ENCODE measurements around the gene PPFIA1.

PPFIA1 gene

GRCh38 chr11:70226967-70227366, 43.5 kb upstream of the PPFIA1 start:
- no peaks in the 10 kb centered on the region for H3K79me2 ChIP-seq (ENCODE audit: low read length)
- H3K4me2 ChIP-seq (ENCODE audit: low read length), result no peak overlapping the region
- H3K9me3 ChIP-seq (ENCODE audit: insufficient read depth, low read length), result no peaks in the 10 kb centered on the region
- TF ChIP-seq CTCF (IDR thresholded peaks at IDR 0.05; ENCODE audit: low read depth, low read length) (peak; percentile 61), EZH2phosphoT487 (IDR thresholded peaks at IDR 0.05; ENCODE audit: low read depth) (no peak)
- peaks cover 22% of the 10 kb centered on the region for H3K27me3 ChIP-seq (ENCODE audit: low read depth, low read length)
- H3K9ac ChIP-seq (ENCODE audit: low read length), result no peak overlapping the region
- H3K27ac ChIP-seq (ENCODE audit: low read length), result no peak overlapping the region
- H2AFZ ChIP-seq (ENCODE audit: low read depth, low read length), result no peak overlapping the region
- no peaks in the 10 kb centered on the region for H3K4me1 ChIP-seq (ENCODE audit: low read length)
- no peak overlapping the region for H3K4me3 ChIP-seq (ENCODE audit: low read length)
- no peaks in the 10 kb centered on the region for H4K20me1 ChIP-seq (ENCODE audit: insufficient read depth, low read length)
- no peaks in the 10 kb centered on the region for H3K36me3 ChIP-seq (replicated peaks; ENCODE audit: low read depth, low read length)

- no peak overlapping the region for H2AFZ ChIP-seq (ENCODE audit: low read depth, low read length)
Observed at GRCh38 chr11:70229737-70230136, 40.8 kb upstream of the PPFIA1 start.

GRCh38 chr11:70230151-70230839, 40.2 kb upstream of the PPFIA1 start:
- no peak overlapping the region for H2AFZ ChIP-seq (ENCODE audit: low read depth, low read length)
- no peak overlapping the region for H3K9ac ChIP-seq (ENCODE audit: low read length)
- H3K27ac ChIP-seq (ENCODE audit: low read length), result no peak overlapping the region
- TF ChIP-seq CTCF (IDR thresholded peaks at IDR 0.05; ENCODE audit: low read depth, low read length), result no peak
- no peak for TF ChIP-seq EZH2phosphoT487 (IDR thresholded peaks at IDR 0.05; ENCODE audit: low read depth)
- no peaks in the 10 kb centered on the region for H3K36me3 ChIP-seq (replicated peaks; ENCODE audit: low read depth, low read length)
- no peak overlapping the region for H3K4me3 ChIP-seq (ENCODE audit: low read length)
- no peaks in the 10 kb centered on the region for H4K20me1 ChIP-seq (ENCODE audit: insufficient read depth, low read length)
- H3K4me1 ChIP-seq (ENCODE audit: low read length), result no peaks in the 10 kb centered on the region
- H3K79me2 ChIP-seq (ENCODE audit: low read length), result no peaks in the 10 kb centered on the region
- H3K9me3 ChIP-seq (ENCODE audit: insufficient read depth, low read length), result no peaks in the 10 kb centered on the region
- H3K4me2 ChIP-seq (ENCODE audit: low read length), result no peak overlapping the region
- H3K27me3 ChIP-seq (ENCODE audit: low read depth, low read length), result 0 out of 2 replicates have a peak, but pooled peaks cover 5% of the 10 kb centered on the region

More at GRCh38 chr11:70229737-70230136, 40.8 kb upstream of the PPFIA1 start:
- no peak overlapping the region for H3K4me3 ChIP-seq (ENCODE audit: low read length)
- no peaks in the 10 kb centered on the region for H3K4me1 ChIP-seq (ENCODE audit: low read length)
- no peak overlapping the region for H3K27ac ChIP-seq (ENCODE audit: low read length)
- no peak overlapping the region for H3K4me2 ChIP-seq (ENCODE audit: low read length)
- H3K9ac ChIP-seq (ENCODE audit: low read length), result no peak overlapping the region
- no peaks in the 10 kb centered on the region for H3K36me3 ChIP-seq (replicated peaks; ENCODE audit: low read depth, low read length)
- H3K27me3 ChIP-seq (ENCODE audit: low read depth, low read length), result peaks cover 9% of the 10 kb centered on the region; the same call in 1 of the 2 replicates
- no peaks in the 10 kb centered on the region for H3K79me2 ChIP-seq (ENCODE audit: low read length)
- TF ChIP-seq EZH2phosphoT487 (IDR thresholded peaks at IDR 0.05; ENCODE audit: low read depth) (no peak), CTCF (IDR thresholded peaks at IDR 0.05; ENCODE audit: low read depth, low read length) (no peak)
- no peaks in the 10 kb centered on the region for H4K20me1 ChIP-seq (ENCODE audit: insufficient read depth, low read length)
- H3K9me3 ChIP-seq (ENCODE audit: insufficient read depth, low read length), result no peaks in the 10 kb centered on the region

- Histone ChIP-seq H3K36me3 (replicated peaks; ENCODE audit: low read depth, low read length) (no peaks in the 10 kb centered on the region), H2AFZ (ENCODE audit: low read depth, low read length) (no peak overlapping the region), H3K27ac (ENCODE audit: low read length) (no peak overlapping the region), H3K79me2 (ENCODE audit: low read length) (no peaks in the 10 kb centered on the region), H3K4me3 (ENCODE audit: low read length) (no peak overlapping the region), H3K9me3 (ENCODE audit: insufficient read depth, low read length) (no peaks in the 10 kb centered on the region), H4K20me1 (ENCODE audit: insufficient read depth, low read length) (no peaks in the 10 kb centered on the region), H3K27me3 (ENCODE audit: low read depth, low read length) (0 out of 2 replicates have a peak, but pooled peaks cover 5% of the 10 kb centered on the region), H3K4me1 (ENCODE audit: low read length) (no peaks in the 10 kb centered on the region), H3K9ac (ENCODE audit: low read length) (no peak overlapping the region), H3K4me2 (ENCODE audit: low read length) (no peak overlapping the region)
- TF ChIP-seq CTCF (IDR thresholded peaks at IDR 0.05; ENCODE audit: low read depth, low read length), result no peak
- no peak for TF ChIP-seq EZH2phosphoT487 (IDR thresholded peaks at IDR 0.05; ENCODE audit: low read depth)
Observed at GRCh38 chr11:70230840-70231710, 39.4 kb upstream of the PPFIA1 start.
